HPDE6-E6E7 (cell line): ENCODE data around the gene RNPEPL1.
"Not testable (repeated sequence)": the region's sequence is repeated elsewhere in the genome, so short reads cannot be mapped to it uniquely, and the experiment has no call there.

Source experiments
- DNase-seq: peaks from one replicate; pipeline ENCODE4 v3.0.0; 2011; ENCODE audit warnings: missing footprints; ENCODE audit errors: extremely low spot score

RNPEPL1 gene, protein sequence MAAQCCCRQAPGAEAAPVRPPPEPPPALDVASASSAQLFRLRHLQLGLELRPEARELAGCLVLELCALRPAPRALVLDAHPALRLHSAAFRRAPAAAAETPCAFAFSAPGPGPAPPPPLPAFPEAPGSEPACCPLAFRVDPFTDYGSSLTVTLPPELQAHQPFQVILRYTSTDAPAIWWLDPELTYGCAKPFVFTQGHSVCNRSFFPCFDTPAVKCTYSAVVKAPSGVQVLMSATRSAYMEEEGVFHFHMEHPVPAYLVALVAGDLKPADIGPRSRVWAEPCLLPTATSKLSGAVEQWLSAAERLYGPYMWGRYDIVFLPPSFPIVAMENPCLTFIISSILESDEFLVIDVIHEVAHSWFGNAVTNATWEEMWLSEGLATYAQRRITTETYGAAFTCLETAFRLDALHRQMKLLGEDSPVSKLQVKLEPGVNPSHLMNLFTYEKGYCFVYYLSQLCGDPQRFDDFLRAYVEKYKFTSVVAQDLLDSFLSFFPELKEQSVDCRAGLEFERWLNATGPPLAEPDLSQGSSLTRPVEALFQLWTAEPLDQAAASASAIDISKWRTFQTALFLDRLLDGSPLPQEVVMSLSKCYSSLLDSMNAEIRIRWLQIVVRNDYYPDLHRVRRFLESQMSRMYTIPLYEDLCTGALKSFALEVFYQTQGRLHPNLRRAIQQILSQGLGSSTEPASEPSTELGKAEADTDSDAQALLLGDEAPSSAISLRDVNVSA

DNA sequence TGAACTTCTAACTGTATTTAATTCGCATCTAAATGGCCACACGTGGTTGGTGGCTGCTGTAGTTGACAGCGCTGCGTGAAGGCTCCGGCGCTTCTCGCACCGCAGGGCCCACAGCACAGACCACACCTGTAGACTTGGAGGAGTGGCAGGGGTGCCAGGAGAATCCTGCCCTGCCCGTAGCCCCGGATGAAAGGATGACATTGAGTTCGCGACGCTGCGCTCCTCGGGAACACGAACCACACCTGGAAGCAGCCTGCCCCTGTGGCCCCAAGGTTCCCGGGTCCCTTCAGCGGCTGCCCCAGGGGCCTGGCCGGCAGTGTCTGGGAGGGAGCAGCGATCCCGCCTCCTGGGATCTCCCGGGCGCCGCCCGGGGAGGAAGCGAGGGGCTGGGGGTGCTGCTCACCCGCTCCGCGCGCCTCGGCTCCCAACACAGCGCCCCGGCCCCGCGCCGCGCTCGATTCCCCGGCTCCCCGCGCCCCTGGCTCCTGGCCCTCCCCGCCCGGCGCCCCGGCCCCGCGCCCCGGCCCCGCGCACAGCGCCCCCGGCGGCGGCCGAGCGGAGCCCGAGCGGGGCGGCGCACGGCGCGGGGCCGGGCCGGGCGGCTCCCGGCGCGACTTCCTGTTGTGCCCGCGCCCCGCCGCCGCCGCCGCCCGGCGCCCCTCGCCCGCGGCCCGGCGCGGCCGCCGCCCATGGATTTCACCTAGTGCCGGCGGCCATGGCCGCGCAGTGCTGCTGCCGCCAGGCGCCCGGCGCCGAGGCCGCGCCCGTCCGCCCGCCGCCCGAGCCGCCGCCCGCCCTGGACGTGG is at the start of gene RNPEPL1:
TSS of gene RNPEPL1 (plus strand) at position 613 of the 806 bp plus-strand sequence. CDS start at position 716, 103 bp downstream.
- no peak for DNase-seq

DNA sequence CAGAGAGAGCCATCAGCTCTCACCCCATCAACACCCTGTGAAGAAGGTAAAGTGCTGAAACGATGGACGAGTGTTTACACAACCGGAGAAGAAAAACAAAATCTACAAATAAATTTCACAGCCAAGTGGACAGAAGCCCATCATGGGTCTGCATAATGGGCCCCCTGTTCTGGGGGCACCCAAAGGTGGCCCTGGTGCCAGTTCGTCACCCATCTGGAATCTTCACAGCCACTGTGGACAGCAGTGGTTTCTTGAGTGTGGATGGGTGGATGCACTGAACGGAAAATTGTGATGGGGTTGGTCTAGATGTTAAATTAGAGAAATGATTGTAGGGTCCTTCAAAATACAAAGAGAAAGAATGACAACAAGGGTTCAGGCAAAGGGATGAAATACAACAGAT is 49.3 kb upstream of the RNPEPL1 start:
- DNase-seq: no peak

DNA sequence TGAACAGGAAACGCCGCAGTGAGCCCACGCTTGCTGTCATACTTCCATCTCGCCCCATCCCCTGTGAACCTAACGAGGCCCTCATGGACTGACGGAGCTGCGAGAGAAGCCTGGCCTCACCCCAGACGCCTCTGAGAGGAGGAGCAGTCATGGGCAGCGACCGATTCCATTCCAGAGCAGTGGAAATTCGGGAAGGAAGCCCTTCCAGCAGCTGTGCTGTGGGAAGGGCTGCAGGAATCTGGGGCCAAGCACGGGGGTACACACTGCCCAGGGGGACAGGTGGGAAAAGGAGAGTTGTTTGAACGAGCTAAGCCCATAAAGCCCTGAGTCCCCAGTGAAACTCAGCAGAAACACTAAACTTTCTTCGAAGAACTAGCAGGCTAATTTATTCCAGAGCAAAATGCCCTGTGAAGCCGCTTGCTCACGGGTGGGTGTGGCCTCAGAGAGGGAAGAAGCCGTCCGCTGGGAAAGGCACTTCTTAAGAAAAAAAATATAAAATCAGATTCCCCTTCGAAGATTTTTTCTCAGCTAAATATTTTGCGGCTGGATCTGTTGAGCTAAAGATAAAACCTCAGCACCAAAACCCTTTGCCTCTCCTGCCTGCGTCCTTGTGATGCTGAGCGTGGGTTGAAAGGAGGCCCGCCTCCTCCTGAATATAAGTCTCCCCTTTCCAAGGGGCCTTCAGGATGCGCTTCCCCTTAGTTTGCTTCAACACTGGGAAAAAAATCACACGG is 48.7 kb upstream of the RNPEPL1 start:
- DNase-seq: no peak

DNA sequence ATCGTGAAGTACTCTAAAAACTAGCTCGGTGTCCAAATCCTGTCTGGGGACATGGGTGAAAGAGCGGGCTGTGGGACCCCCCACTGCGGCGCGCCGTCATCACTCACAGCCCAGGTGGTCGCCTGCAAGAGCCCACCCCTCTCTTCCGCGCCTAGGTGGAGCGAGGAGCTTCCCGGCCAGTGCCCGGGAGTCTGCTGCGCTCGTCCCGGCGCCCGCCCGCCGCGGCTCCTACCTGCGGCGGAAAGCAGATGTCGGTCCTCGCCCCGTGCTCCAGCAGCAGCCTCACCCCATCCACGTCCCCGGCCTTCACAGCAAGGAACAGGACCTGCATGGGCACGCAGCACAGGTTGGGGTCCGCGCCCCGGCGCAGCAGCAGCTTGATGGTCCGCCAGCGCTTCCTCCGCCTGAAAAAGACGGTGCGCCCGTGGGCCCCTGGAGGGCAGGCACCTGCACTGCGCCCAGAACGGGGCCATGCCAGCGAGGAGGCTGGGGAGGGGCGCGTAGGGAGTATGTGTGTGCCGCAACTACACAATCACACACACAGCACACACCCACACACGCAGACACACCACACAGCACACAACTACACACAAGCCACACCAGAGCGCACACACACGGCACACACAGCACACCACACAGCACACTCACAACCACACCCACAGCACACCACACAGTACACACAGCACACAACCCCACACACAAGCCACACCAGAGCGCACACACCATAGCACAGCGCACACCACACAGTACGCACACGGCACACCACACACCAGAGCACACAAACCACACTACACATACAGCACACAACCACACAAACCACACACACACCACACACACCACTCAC is 47.9 kb upstream of the RNPEPL1 start:
- DNase-seq: no peak

DNA sequence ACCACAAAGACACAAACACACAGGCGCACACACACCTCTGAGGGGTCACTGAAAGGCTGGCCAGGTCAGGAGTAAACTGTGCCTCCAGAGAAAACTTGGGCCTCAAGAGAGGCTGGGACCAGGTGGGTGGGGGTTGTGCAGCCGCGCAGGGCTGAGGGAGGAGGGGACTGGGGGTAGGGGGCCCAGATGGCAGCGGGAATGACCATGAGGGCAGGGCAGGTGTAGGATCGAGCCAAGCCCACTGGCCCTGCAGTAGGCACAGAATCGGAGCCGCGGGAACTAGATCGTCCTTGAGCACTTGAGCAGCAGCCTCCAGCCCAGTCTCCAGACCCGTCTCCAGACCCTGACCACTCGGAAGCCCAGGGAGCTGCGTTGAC is 47.3 kb upstream of the RNPEPL1 start:
- no peak for DNase-seq

DNA sequence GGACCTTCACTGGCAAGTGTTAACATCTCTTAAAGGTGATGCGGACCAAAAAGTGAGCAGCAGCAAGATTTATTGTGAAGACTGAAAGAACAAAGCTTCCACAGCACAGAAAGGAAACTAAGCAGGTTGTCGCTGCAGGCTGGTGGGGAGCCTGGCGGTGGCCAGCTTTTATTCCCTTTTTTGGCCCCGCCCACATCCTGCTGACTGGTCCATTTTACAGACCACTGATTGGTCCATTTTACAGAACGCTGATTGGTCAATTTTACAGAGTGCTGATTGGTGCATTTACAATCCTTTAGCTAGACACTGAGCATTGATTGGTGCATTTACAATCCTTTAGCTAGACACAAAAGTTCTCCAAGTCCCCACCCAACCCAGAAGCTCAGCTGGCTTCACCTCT is 46.4 kb upstream of the RNPEPL1 start:
- not testable (repeated sequence) for DNase-seq

DNA sequence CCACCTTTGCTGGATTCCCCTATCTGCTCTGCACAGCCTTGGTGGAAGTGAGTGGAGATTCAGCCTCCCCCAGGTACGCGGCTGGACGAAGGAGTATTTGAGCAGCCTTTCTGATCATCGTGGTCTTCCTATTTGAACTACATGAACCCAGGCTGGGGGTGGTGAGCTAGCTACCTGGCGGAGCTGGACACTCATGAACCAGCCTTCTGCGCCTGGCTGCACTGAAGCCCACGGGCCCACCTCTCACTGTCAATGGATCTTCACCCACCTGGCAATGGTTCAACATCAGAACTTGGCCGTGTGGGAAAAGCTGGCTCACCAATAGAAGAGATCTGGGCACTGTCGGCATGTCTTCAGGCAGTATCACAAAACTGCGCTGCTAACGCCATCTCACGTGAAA is 45.9 kb upstream of the RNPEPL1 start:
- no peak for DNase-seq

DNA sequence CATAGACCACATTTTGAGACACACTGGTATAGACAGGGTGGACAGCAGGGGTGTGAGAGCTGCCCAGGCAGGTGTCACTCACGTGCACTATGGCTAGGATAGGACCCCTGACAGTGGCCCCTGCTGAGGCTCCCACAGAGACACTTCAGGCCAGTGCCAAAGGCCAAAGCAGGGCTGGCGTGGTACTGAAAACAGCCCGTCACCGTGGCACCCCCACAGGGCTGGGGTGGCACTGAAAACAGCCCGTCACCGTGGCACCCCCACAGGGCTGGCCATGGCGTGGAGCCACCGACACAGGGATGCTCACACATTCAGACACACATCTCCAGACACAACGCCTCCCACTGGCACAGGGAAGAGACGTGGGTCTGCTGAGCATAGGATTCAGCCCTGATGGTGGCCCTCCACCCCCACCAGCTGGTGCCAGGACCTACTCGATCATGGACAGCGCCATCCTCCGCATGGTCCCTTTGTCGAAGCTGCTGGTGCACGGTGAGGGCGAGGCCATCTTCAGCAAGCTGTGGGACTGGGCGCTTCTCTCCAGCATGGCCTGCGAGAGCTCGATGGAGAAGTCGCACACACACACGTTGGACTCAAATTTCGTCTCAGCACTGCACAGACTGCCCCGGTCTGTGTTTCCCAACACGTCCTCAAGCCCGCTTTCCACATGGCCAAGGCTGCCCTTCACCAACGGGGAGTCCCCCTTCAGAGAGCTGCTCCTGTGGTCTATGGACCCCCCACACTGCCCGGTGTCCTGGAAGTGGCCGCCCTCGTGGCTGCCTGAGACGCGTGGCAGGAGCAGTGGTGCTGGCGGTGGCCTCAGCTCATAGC is 44.6 kb upstream of the RNPEPL1 start:
- DNase-seq: no peak

DNA sequence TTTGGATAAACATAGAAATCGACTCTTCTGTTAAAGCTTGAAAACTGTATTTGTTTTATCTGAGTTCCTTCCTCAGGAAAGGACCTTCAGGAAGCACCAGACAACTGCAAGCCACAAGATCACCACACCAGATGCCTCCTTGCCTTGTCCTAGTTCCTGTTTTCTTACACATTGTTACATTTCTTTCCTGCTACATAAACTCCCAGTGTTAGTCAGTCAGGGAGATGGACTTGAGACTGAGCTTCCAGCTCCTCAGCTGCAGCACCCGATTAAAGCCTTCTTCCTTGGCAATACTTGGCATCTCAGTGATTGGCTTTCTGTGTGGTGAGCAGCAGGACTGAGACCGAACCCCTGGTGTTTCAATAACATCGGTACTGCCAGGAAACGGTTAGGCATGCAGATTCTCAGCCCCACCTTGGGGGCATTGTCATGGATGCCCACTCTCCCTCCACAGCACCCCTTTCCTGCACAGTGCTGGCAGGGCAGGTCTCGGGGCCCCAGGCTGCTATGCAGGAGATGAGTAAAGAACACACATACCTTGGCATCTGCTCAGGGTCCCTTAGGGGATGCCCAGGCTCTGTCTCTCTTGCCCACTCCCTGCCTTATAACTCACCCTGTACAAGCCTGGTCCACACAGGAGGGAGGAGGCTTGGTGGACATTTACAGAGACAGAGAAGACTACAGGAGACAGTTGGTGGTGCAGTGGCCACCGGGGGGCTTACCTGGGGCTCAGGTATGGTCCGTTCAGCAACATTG is 43.1 kb upstream of the RNPEPL1 start:
- no peak for DNase-seq

DNA sequence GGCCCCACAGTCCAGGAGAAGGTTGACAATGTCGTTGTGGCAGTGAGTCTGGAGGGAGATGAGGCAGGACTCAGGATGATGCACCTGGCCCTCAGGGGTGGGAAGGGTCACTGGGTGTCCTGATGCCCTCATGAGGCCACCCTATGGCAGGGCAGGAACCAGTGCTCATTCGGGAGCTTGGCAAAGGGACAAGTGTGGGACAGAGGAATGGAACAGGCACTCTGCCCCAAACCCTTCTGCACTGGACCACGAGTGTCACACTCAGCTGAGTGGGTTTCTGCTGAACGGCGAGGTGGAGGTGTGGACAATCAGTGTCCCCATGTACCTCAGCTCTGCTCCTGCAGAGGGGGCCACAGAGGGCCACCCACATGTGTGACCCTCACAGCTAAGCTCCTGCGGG is 42.5 kb upstream of the RNPEPL1 start:
- no peak for DNase-seq

DNA sequence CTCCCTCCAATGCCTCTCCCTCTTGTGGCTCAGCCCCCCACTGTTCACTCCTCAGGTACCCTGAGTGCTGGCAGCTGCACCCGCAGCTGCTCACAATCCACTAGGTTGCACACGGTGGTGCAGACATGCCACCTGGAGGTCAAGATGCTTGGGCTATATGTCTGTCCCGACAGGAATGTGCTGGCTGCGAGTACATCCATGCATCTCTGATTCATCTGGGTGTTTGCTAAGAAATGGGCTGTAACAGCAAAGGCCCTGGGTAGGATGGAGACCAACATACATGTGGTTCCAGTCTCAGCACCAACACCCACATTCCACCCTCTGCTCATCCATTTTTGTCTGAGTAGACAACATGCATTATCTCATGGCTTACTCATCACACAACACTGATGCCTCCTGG is 41.8 kb upstream of the RNPEPL1 start:
- no peak for DNase-seq

DNA sequence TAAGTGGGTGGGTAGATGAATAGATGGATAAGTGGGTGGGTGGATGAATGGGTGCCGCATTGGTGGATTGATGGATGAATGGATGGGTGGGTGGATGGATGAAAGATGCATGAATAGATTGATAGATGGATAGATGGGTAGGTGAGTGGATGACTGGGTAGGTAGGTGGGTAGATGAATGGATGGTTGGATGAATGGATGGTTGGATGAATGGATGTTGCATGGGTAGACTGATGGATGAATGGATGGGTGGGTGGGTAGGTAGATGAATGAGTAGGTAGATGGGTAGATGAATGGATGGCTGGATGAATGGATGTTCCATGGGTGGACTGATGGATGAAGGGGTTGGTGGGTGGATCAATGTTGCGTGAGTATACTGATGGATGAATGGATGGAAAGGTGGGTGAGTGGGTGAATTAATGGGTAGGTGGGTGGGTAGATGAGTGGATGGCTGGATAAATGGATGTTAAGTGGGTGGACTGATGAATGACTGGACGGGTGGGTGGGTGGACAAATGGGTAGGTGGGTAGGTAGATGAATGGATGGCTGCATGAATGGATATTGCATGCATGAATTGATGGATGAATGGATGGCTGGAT is 41.0 kb upstream of the RNPEPL1 start:
- DNase-seq: no peak

DNA sequence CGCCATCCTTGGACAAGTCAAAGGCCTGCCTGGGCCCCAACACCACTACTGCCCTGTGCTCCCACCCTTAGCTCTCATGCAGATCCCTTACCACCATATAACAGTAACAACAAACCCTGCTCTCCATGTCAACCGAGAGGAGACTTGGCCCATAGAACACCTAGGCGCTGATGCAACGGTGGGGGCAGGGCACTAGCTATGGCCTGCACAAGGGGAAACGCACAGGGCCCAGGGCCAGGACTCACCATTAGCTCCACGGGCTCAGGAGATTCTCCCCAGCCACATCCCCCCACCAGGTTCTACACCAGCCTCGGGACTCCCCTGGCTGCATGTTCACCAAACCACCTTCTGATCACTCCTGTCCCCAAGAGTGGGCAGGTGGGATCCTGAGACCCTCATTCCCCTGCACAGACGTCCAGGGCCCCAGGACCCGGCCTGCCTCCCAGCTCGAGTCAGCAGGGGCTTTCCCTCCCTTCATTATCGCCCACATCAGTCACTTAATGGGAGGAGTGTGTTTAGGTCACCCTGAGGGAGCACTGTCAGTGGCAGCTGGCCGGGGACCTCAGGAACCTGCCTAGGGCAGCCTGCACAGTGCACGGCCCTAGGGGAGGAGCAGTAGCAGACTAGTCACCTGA is 39.8 kb upstream of the RNPEPL1 start:
- DNase-seq: no peak

DNA sequence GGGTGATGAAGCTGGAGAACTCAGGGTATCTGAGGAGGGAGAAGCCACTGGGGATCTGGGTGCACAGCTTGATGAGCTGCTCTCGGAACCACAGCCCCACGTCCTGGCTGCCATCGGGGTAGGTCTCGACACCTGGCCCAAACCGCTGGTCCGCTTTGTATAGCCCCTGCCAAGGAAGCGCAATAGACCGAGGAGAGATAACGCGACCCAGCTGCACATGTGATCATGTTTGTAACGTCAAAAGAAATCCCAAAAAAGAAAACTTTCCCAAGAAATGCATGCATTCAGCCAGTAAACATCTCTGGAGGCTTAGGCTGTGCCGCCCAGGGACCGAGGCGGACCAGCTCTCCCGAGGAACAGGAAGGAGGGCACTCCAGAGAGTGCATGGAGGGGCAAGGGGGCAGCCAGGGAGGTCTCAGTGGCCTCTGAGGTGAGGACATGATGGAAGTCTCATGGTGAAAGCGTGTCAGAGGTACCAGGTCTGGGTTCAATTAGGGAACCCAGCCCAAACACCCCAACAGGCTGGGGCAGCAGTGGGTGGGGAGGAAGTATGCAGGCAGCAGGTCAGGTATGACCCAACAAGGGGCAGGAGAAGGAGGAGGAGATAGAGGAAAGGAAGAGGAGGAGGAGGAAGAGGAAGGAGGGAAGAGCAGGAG is 38.8 kb upstream of the RNPEPL1 start:
- DNase-seq: no peak

DNA sequence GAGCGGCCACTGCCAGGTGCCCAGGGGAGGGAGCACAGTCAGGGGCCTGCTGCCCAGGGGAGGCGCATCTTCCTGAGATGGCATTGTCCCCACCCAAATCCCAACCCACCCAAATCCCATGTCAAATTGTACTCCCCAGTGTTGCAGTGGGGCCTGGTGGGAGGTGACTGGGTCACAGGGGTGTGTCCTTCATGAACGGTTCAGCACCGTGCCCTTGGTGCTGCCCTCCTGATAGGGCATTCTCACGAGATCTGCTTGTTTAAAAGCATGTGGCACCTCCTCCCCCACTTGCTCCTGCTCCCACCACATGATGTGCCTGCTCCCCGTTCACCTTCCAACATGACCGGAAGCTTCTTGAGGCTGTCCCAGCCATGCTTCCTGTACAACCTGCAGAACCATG is 38.1 kb upstream of the RNPEPL1 start:
- DNase-seq: no peak

DNA sequence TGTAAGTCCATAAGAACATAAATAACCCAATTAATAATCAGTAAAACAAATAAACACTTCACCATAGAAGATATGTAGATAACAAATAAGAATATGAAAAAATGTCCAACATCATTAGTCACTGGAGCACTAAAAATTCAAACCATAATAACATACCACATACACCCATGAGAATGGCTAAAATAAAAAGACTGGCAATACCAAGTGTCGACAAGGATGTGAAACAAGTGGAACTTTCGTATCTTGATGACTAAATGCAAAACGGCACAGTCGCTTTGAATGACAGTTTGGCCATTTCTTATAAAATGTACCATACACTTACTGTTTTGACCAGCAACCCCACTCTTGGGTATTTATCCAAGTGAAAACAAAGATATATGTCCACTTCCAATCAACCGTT is 37.2 kb upstream of the RNPEPL1 start:
- DNase-seq: no peak

DNA sequence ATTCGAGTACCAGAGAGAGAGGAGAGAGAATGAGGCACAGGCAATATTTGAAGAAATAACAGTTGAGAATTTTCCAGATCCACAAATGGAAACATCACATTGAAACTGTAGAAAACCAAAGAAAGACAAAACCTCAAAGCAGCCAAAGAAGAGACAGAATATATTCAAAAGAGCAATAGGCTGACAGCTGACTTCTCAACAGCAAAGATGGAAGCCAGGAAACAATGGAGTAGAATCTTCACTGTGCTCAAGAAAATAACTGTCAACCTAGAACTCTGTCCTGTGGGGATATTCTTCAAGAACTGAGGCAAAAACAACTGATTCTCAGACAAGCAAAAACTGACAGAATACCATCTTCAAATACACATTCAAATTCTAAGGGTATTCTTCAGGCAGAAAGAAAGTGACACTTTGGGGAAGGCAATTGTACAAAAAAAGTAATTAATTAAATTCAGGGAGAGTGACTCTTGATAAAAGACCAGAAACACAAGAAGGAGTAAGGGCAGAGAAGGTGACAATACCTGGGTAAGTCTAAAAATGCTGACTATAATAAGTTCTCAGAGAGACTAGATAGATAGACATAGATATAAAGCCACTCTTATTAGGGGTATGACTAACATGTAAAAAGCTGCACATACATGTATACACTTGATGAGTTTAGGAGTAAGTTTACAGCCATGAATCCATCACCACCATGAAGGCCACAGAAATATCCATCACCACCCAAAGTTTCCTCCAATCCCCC is 36.1 kb upstream of the RNPEPL1 start:
- DNase-seq: no peak
